HepG2 (cell line): ENCODE data around the gene CPT1B. TPM values are rescaled to one million over a fixed set of nuclear protein-coding genes. Genes with fewer than 3 reads are reported as not detected.

Experiments used
- ATF7-NPFF ChIP-seq: sonication (generic); formaldehyde crosslinking; IDR thresholded peaks from 2 replicates; pipeline ENCODE4 v1.8.1; 2023; ENCODE audit warnings: mild to moderate bottlenecking, low read depth, missing genetic modification reagents, moderate library complexity
- BRD4 ChIP-seq: sonication (generic); formaldehyde crosslinking; IDR thresholded peaks from 2 replicates; pipeline ENCODE4 v1.4.0; 2020; ENCODE audit warnings: missing genetic modification reagents
- ELF4 ChIP-seq: sonication (generic); formaldehyde crosslinking; IDR thresholded peaks from 2 replicates; pipeline ENCODE4 v1.5.0; 2020; ENCODE audit warnings: missing genetic modification reagents, mild to moderate bottlenecking, moderate library complexity, borderline replicate concordance
- FLYWCH1 ChIP-seq: sonication (generic); formaldehyde crosslinking; IDR thresholded peaks from 2 replicates; pipeline ENCODE4 v1.8.1; 2023; ENCODE audit warnings: mild to moderate bottlenecking, missing genetic modification reagents
- GABPB1 ChIP-seq: IDR thresholded peaks from 2 replicates; pipeline ENCODE4 v1.6.1; 2016; ENCODE audit warnings: mild to moderate bottlenecking, missing genetic modification reagents, moderate library complexity, missing compliant biosample characterization
- HCFC1 ChIP-seq: fragments of 150-350 bp; IDR thresholded peaks from 2 replicates; pipeline ENCODE4 v1.6.1; 2014; ENCODE audit warnings: low read depth, low read length
- HDAC2 ChIP-seq: sonication (generic); formaldehyde crosslinking; IDR thresholded peaks from 2 replicates; pipeline ENCODE4 v1.4.0; 2020; ENCODE audit warnings: missing genetic modification reagents
- HNF4G ChIP-seq, 2 experiments: sonication (generic) in 1 of 2; formaldehyde crosslinking in 1 of 2; IDR thresholded peaks; 2 replicates each; pipeline versions ENCODE4 v1.4.0 to v1.6.1; 2011 to 2020; ENCODE audit warnings: borderline replicate concordance in 2 of 2, low read depth in 2 of 2, mild to moderate bottlenecking in 2 of 2, low read length in 1 of 2, missing genetic modification reagents in 1 of 2, moderate library complexity in 1 of 2
- MBNL3 ChIP-seq: fragments of 250-450 bp; sonication (Bioruptor Pico); conservative IDR thresholded peaks from 2 replicates; pipeline ENCODE4 v1.8.0; 2022; ENCODE audit warnings: mild to moderate bottlenecking, inconsistent platforms
- TBP ChIP-seq: sonication (generic); formaldehyde crosslinking; IDR thresholded peaks from 2 replicates; pipeline ENCODE4 v1.5.0; 2020; ENCODE audit warnings: missing genetic modification reagents
- TCF7 ChIP-seq: sonication (generic); IDR thresholded peaks from 2 replicates; pipeline ENCODE4 v1.6.1; 2016; ENCODE audit warnings: antibody characterized with exemption, low read depth
- TEAD2 ChIP-seq: sonication (generic); formaldehyde crosslinking; IDR thresholded peaks from 2 replicates; pipeline ENCODE4 v1.9.0; 2021; ENCODE audit warnings: missing genetic modification reagents
- ZBTB7B ChIP-seq: sonication (generic); formaldehyde crosslinking; IDR thresholded peaks from 2 replicates; pipeline ENCODE4 v1.4.0; 2020; ENCODE audit warnings: missing genetic modification reagents
- ZNF143 ChIP-seq: sonication (generic); formaldehyde crosslinking; IDR thresholded peaks from 2 replicates; pipeline ENCODE4 v1.4.0; 2020; ENCODE audit warnings: missing genetic modification reagents
- polyA plus RNA-seq, 8 experiments: library from polyadenylated mRNA; depleted of rRNA in 3 of 8; stranded (reverse) in 7 of 8; unstranded in 1 of 8; fragments of >200 nt; fragmentation: Illumina TruSeq in 4 of 8; extraction: Trizol in 4 of 8; gene quantifications; 2 replicates each; pipeline versions ENCODE4 v1.2.1 to v1.2.3, GENCODE V29; 2011 to 2016; ENCODE audit warnings: low read depth in 4 of 8, missing spikeins in 1 of 8, mixed read lengths in 1 of 8; ENCODE audit not compliant: insufficient read depth in 1 of 8
- total RNA-seq, 5 experiments: library from RNA; depleted of rRNA; stranded (reverse); fragments of >200 nt; fragmentation: Illumina TruSeq; extraction: Trizol; gene quantifications; 2 replicates each; pipeline ENCODE4 v1.2.3, GENCODE V29; 2016; ENCODE audit warnings: low read depth in 1 of 5
- TF ChIP-seq, protein P1 (sequence below): sonication (generic); formaldehyde crosslinking; IDR thresholded peaks from 2 replicates; pipeline ENCODE4 v1.5.0; 2020; ENCODE audit warnings: mild to moderate bottlenecking, missing genetic modification reagents
- TF ChIP-seq, protein P2 (sequence below): sonication (generic); formaldehyde crosslinking; IDR thresholded peaks from 2 replicates; pipeline ENCODE4 v1.4.0; 2020; ENCODE audit warnings: missing genetic modification reagents
- TF ChIP-seq, protein P3 (sequence below): sonication (generic); formaldehyde crosslinking; IDR thresholded peaks from 2 replicates; pipeline ENCODE4 v1.4.0; 2020; ENCODE audit warnings: mild to moderate bottlenecking, missing genetic modification reagents
- TF ChIP-seq, protein P4 (sequence below): fragments of 450-650 bp; IDR thresholded peaks from 2 replicates; pipeline ENCODE4 v1.6.1; 2017
- TF ChIP-seq, protein P5 (sequence below): sonication (generic); formaldehyde crosslinking; IDR thresholded peaks from 2 replicates; pipeline ENCODE4 v1.4.0; 2020; ENCODE audit warnings: missing genetic modification reagents
- TF ChIP-seq, protein P6 (sequence below): sonication (generic); formaldehyde crosslinking; conservative IDR thresholded peaks from 2 replicates; pipeline ENCODE4 v1.4.0; 2020; ENCODE audit warnings: missing genetic modification reagents

CPT1B gene
- total and polyA plus RNA-seq, 2 of the 13 experiments (the other 11 are each of a cell fraction or from before 2014, with no cell fraction given), result 9.2 to 19.5 TPM

DNA sequence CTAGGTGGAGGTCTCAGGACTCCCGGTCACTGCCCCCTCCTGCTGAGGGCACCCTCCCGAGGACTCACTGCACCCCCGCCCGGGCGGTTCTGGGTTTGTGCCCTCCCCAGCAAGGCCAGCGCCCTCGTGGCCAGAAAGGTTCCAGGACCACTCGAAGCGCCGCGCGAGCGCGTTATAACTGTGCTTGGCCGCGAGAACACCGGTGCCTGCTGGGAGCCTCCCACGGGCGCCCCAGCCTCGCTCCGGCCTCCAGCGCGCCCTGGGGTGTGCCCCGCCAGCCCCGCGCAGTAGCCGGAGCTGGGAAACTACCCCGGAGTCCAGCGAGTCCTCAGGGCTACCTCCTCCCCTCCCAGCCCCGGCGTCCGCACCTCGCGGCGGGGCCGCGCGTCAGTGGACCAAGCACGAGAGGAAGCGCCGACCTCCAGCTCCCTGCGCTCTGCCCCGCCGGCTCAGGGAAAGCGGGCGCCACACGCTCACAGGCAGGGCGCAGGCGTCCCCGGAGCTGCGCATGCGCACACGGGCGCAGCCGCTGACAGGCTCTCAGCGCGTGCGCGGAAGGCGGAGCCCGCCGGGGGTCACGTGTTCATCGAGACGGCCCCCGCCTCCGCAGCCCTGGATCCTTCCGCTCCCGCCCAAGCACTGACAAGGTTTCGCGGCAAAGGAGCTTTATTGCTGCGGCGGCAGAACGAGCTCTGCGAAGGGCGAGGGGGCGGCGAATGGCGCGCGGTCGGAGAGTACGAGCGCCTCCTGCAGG, 52.9 kb downstream of the CPT1B start, which contains the start of gene SCO2 (continued):
- TF ChIP-seq, protein P1, sequence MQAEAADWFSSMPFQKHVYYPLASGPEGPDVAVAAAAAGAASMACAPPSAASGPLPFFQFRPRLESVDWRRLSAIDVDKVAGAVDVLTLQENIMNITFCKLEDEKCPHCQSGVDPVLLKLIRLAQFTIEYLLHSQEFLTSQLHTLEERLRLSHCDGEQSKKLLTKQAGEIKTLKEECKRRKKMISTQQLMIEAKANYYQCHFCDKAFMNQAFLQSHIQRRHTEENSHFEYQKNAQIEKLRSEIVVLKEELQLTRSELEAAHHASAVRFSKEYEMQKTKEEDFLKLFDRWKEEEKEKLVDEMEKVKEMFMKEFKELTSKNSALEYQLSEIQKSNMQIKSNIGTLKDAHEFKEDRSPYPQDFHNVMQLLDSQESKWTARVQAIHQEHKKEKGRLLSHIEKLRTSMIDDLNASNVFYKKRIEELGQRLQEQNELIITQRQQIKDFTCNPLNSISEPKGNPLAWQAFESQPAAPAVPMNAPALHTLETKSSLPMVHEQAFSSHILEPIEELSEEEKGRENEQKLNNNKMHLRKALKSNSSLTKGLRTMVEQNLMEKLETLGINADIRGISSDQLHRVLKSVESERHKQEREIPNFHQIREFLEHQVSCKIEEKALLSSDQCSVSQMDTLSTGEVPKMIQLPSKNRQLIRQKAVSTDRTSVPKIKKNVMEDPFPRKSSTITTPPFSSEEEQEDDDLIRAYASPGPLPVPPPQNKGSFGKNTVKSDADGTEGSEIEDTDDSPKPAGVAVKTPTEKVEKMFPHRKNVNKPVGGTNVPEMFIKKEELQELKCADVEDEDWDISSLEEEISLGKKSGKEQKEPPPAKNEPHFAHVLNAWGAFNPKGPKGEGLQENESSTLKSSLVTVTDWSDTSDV (CRISPR knock-in tag), result no peak
- TF ChIP-seq TCF7 (no peak; the same call in 1 of the 2 replicates), ELF4 (peak; percentile 81; the same call in 1 of the 2 replicates), BRD4 (CRISPR knock-in tag) (peak; percentile 45; the same call in 1 of the 2 replicates), ATF7-NPFF (no peak; the same call in none of the 2 replicates), TEAD2 (CRISPR knock-in tag) (no peak), ZBTB7B (CRISPR knock-in tag) (peak; percentile 49), MBNL3 (CRISPR knock-in tag) (no peak), TBP (CRISPR knock-in tag) (no peak), GABPB1 (CRISPR knock-in tag) (peak; percentile 81), HNF4G (IDR thresholded peaks at IDR 0.05; ENCODE audit: borderline replicate concordance, low read depth, low read length) (no peak), HNF4G (CRISPR knock-in tag; IDR thresholded peaks at IDR 0.05; ENCODE audit: borderline replicate concordance, low read depth) (peak; percentile 54), FLYWCH1 (CRISPR knock-in tag) (0 out of 2 replicates have a peak, but pooled peaks have one; percentile 61), HDAC2 (CRISPR knock-in tag) (peak; percentile 20; the same call in 1 of the 2 replicates), HCFC1 (peak; percentile 34; the same call in 1 of the 2 replicates), ZNF143 (peak; percentile 79)
- TF ChIP-seq, protein P2, sequence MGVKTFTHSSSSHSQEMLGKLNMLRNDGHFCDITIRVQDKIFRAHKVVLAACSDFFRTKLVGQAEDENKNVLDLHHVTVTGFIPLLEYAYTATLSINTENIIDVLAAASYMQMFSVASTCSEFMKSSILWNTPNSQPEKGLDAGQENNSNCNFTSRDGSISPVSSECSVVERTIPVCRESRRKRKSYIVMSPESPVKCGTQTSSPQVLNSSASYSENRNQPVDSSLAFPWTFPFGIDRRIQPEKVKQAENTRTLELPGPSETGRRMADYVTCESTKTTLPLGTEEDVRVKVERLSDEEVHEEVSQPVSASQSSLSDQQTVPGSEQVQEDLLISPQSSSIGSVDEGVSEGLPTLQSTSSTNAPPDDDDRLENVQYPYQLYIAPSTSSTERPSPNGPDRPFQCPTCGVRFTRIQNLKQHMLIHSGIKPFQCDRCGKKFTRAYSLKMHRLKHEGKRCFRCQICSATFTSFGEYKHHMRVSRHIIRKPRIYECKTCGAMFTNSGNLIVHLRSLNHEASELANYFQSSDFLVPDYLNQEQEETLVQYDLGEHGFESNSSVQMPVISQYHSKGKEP (CRISPR knock-in tag), result no peak
- TF ChIP-seq, protein P3, sequence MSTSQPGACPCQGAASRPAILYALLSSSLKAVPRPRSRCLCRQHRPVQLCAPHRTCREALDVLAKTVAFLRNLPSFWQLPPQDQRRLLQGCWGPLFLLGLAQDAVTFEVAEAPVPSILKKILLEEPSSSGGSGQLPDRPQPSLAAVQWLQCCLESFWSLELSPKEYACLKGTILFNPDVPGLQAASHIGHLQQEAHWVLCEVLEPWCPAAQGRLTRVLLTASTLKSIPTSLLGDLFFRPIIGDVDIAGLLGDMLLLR (CRISPR knock-in tag), result peak; percentile 37; the same call in 1 of the 2 replicates
- TF ChIP-seq, protein P4, sequence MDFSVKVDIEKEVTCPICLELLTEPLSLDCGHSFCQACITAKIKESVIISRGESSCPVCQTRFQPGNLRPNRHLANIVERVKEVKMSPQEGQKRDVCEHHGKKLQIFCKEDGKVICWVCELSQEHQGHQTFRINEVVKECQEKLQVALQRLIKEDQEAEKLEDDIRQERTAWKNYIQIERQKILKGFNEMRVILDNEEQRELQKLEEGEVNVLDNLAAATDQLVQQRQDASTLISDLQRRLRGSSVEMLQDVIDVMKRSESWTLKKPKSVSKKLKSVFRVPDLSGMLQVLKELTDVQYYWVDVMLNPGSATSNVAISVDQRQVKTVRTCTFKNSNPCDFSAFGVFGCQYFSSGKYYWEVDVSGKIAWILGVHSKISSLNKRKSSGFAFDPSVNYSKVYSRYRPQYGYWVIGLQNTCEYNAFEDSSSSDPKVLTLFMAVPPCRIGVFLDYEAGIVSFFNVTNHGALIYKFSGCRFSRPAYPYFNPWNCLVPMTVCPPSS, result no peak
- TF ChIP-seq, protein P5, sequence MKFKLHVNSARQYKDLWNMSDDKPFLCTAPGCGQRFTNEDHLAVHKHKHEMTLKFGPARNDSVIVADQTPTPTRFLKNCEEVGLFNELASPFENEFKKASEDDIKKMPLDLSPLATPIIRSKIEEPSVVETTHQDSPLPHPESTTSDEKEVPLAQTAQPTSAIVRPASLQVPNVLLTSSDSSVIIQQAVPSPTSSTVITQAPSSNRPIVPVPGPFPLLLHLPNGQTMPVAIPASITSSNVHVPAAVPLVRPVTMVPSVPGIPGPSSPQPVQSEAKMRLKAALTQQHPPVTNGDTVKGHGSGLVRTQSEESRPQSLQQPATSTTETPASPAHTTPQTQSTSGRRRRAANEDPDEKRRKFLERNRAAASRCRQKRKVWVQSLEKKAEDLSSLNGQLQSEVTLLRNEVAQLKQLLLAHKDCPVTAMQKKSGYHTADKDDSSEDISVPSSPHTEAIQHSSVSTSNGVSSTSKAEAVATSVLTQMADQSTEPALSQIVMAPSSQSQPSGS (CRISPR knock-in tag), result peak; percentile 59; the same call in 1 of the 2 replicates
- TF ChIP-seq, protein P6, sequence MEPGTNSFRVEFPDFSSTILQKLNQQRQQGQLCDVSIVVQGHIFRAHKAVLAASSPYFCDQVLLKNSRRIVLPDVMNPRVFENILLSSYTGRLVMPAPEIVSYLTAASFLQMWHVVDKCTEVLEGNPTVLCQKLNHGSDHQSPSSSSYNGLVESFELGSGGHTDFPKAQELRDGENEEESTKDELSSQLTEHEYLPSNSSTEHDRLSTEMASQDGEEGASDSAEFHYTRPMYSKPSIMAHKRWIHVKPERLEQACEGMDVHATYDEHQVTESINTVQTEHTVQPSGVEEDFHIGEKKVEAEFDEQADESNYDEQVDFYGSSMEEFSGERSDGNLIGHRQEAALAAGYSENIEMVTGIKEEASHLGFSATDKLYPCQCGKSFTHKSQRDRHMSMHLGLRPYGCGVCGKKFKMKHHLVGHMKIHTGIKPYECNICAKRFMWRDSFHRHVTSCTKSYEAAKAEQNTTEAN (CRISPR knock-in tag), result no peak; the same call in 1 of the 2 replicates
